SK-N-SH treated with all-trans-retinoic acid at 6 μM for 48 hours (cell line): Measurements from ENCODE around the gene CHAC1.

Source experiments
- ARNTL ChIP-seq: fragments of 450-650 bp; formaldehyde crosslinking; IDR thresholded peaks from 2 replicates; pipeline ENCODE4 v1.5.0; 2020; ENCODE audit warnings: low read depth, mild to moderate bottlenecking, moderate library complexity, borderline replicate concordance
- CREB5 ChIP-seq: fragments of 250-450 bp; sonication (Bioruptor Pico); IDR thresholded peaks from 2 replicates; pipeline ENCODE4 v1.5.1; 2020; ENCODE audit warnings: low read depth, mild to moderate bottlenecking, moderate library complexity
- ESRRG ChIP-seq: fragments of 250-450 bp; sonication (Bioruptor Pico); IDR thresholded peaks from 2 replicates; pipeline ENCODE4 v1.6.1; 2021; ENCODE audit warnings: mild to moderate bottlenecking
- ISL1 ChIP-seq: fragments of 250-450 bp; sonication (Bioruptor Pico); IDR thresholded peaks from 2 replicates; pipeline ENCODE4 v2.1.2; 2022; ENCODE audit warnings: mild to moderate bottlenecking, moderate library complexity
- RARB ChIP-seq: fragments of 250-450 bp; sonication (Bioruptor Pico); IDR thresholded peaks from 2 replicates; pipeline ENCODE4 v1.8.0; 2021; ENCODE audit warnings: mild to moderate bottlenecking, moderate library complexity
- SNAI2 ChIP-seq: fragments of 250-450 bp; sonication (Bioruptor Pico); IDR thresholded peaks from 2 replicates; pipeline ENCODE4 v1.5.0; 2020; ENCODE audit warnings: mild to moderate bottlenecking, moderate library complexity
- TSHZ2 ChIP-seq: fragments of 250-450 bp; sonication (Bioruptor Pico); IDR thresholded peaks from 2 replicates; pipeline ENCODE4 v1.5.0; 2020; ENCODE audit warnings: mild to moderate bottlenecking, moderate library complexity
- ZFP30 ChIP-seq: fragments of 450-650 bp; formaldehyde crosslinking; IDR thresholded peaks from 2 replicates; pipeline ENCODE4 v1.5.0; 2022; ENCODE audit warnings: mild to moderate bottlenecking, moderate library complexity
- ZNF565 ChIP-seq: fragments of 450-650 bp; formaldehyde crosslinking; conservative IDR thresholded peaks from 2 replicates; pipeline ENCODE4 v1.5.0; 2020; ENCODE audit warnings: low read depth, mild to moderate bottlenecking, moderate library complexity
- ZNF70 ChIP-seq: fragments of 450-650 bp; formaldehyde crosslinking; IDR thresholded peaks from 2 replicates; pipeline ENCODE4 v1.5.0; 2020; ENCODE audit warnings: mild to moderate bottlenecking, moderate library complexity
- ZNF8 ChIP-seq: fragments of 450-650 bp; formaldehyde crosslinking; IDR thresholded peaks from 2 replicates; pipeline ENCODE4 v1.5.0; 2020; ENCODE audit warnings: mild to moderate bottlenecking, moderate library complexity
- TF ChIP-seq, protein P1 (sequence below): fragments of 250-450 bp; sonication (Bioruptor Pico); IDR thresholded peaks from 2 replicates; pipeline ENCODE4 v1.8.0; 2020; ENCODE audit warnings: mild to moderate bottlenecking, moderate library complexity, borderline replicate concordance
- TF ChIP-seq, protein P2 (sequence below): fragments of 250-450 bp; sonication (Bioruptor Pico); IDR thresholded peaks from 2 replicates; pipeline ENCODE4 v1.5.1; 2021; ENCODE audit warnings: mild to moderate bottlenecking, moderate library complexity

DNA sequence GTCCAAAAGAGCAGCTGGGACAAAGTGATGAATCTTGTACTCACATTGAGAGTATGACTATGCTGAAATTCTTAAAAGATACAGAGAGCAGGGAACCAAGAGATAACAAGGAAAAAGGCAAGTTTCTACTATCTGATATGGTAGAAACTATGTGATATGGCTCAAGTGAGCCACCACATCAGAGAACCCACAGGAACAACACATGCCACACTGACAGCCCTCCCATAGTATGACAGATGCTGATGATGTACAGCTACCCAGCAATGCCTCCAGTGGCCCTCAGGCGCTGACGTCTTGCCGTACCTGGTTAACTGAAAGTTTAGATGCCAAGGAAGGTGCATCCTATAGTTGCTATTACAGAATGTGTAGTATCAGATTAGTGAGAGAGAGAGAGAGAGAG is 42.4 kb downstream of the CHAC1 start:
- TF ChIP-seq, protein P1, sequence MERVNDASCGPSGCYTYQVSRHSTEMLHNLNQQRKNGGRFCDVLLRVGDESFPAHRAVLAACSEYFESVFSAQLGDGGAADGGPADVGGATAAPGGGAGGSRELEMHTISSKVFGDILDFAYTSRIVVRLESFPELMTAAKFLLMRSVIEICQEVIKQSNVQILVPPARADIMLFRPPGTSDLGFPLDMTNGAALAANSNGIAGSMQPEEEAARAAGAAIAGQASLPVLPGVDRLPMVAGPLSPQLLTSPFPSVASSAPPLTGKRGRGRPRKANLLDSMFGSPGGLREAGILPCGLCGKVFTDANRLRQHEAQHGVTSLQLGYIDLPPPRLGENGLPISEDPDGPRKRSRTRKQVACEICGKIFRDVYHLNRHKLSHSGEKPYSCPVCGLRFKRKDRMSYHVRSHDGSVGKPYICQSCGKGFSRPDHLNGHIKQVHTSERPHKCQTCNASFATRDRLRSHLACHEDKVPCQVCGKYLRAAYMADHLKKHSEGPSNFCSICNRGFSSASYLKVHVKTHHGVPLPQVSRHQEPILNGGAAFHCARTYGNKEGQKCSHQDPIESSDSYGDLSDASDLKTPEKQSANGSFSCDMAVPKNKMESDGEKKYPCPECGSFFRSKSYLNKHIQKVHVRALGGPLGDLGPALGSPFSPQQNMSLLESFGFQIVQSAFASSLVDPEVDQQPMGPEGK (CRISPR knock-in tag), result no peak
- TF ChIP-seq, protein P2, sequence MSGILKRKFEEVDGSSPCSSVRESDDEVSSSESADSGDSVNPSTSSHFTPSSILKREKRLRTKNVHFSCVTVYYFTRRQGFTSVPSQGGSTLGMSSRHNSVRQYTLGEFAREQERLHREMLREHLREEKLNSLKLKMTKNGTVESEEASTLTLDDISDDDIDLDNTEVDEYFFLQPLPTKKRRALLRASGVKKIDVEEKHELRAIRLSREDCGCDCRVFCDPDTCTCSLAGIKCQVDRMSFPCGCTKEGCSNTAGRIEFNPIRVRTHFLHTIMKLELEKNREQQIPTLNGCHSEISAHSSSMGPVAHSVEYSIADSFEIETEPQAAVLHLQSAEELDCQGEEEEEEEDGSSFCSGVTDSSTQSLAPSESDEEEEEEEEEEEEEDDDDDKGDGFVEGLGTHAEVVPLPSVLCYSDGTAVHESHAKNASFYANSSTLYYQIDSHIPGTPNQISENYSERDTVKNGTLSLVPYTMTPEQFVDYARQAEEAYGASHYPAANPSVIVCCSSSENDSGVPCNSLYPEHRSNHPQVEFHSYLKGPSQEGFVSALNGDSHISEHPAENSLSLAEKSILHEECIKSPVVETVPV (CRISPR knock-in tag), result no peak
- no peak for TF ChIP-seq ZNF565 (CRISPR knock-in tag)
- no peak for TF ChIP-seq ESRRG (CRISPR knock-in tag)
- no peak for TF ChIP-seq CREB5 (CRISPR knock-in tag)
- no peak for TF ChIP-seq TSHZ2 (CRISPR knock-in tag)
- TF ChIP-seq ARNTL (CRISPR knock-in tag), result no peak
- TF ChIP-seq RARB (CRISPR knock-in tag), result no peak
- TF ChIP-seq ISL1, result no peak
- no peak for TF ChIP-seq ZFP30 (CRISPR knock-in tag)
- no peak for TF ChIP-seq ZNF8 (CRISPR knock-in tag)
- TF ChIP-seq ZNF70 (CRISPR knock-in tag), result no peak
- TF ChIP-seq SNAI2 (CRISPR knock-in tag), result no peak
